Keratinocyte (primary cell): Measurements from ENCODE around the gene PSRC1. TPM values are rescaled to one million over a fixed set of nuclear protein-coding genes. Genes with fewer than 3 reads are reported as not detected.

ENCODE experiments used
- DNase-seq: peaks from one replicate; pipeline ENCODE4 v3.0.0-alpha.2; 2011; ENCODE audit warnings: low read depth, missing footprints, low spot score
- FAIRE-seq: peaks from 2 replicates; lab custom pipeline; 2011; peaks lifted over from hg19 to GRCh38; lab: Jason Lieb, UNC
- H2AFZ ChIP-seq: 2 replicates; pipeline ENCODE4 v1.6.0; 2012; ENCODE audit warnings: low read length, control low read depth, inconsistent platforms; ENCODE audit not compliant: control insufficient read depth
- H3K27ac ChIP-seq: 2 replicates; pipeline ENCODE4 v1.5.1; 2011; ENCODE audit warnings: low read length; ENCODE audit not compliant: control insufficient read depth, insufficient read depth
- H3K27me3 ChIP-seq: 3 replicates; pipeline ENCODE4 v1.6.0; 2011; ENCODE audit warnings: low read length; ENCODE audit not compliant: control insufficient read depth, insufficient read depth; ENCODE audit errors: extremely low read depth
- H3K36me3 ChIP-seq, 2 experiments: 2 replicates in 1 of 2; 3 replicates in 1 of 2; pipeline ENCODE4 v1.5.1; 2011; ENCODE audit warnings: low read length in 2 of 2, mild to moderate bottlenecking in 1 of 2; ENCODE audit not compliant: control insufficient read depth in 2 of 2, insufficient read depth in 2 of 2; ENCODE audit errors: extremely low read depth in 1 of 2
- H3K4me1 ChIP-seq: 3 replicates; pipeline ENCODE4 v1.5.1; 2011; ENCODE audit warnings: low read length; ENCODE audit not compliant: control insufficient read depth, insufficient read depth; ENCODE audit errors: extremely low read depth
- H3K4me2 ChIP-seq: 3 replicates; pipeline ENCODE4 v1.6.0; 2011; ENCODE audit warnings: low read depth, low read length; ENCODE audit not compliant: control insufficient read depth, insufficient read depth; ENCODE audit errors: extremely low read depth
- H3K4me3 ChIP-seq, 3 experiments: fragments of 200-600 bp in 1 of 3; sonication (generic) in 1 of 3; 2 replicates in 2 of 3; 3 replicates in 1 of 3; pipeline ENCODE4 v1.5.1; 2011 to 2016; ENCODE audit warnings: low read length in 3 of 3, mild to moderate bottlenecking in 3 of 3, control low read depth in 2 of 3, inconsistent platforms in 1 of 3, low read depth in 1 of 3, mixed read lengths in 1 of 3, mixed run types in 1 of 3, moderate library complexity in 1 of 3; ENCODE audit not compliant: control insufficient read depth in 2 of 3, insufficient read depth in 2 of 3; ENCODE audit errors: extremely low read depth in 1 of 3
- H3K79me2 ChIP-seq: 2 replicates; pipeline ENCODE4 v1.6.0; 2012; ENCODE audit warnings: low read length; ENCODE audit not compliant: control insufficient read depth, insufficient read depth
- H3K9ac ChIP-seq: 3 replicates; pipeline ENCODE4 v1.6.0; 2011; ENCODE audit warnings: low read length; ENCODE audit not compliant: control insufficient read depth, insufficient read depth; ENCODE audit errors: extremely low read depth
- H3K9me1 ChIP-seq: 3 replicates; pipeline ENCODE4 v1.6.0; 2011; ENCODE audit warnings: low read length; ENCODE audit not compliant: control insufficient read depth, insufficient read depth; ENCODE audit errors: extremely low read depth
- H3K9me3 ChIP-seq: 2 replicates; pipeline ENCODE4 v1.5.1; 2012; ENCODE audit warnings: low read depth, low read length; ENCODE audit not compliant: control insufficient read depth
- H4K20me1 ChIP-seq: 3 replicates; pipeline ENCODE4 v1.6.0; 2011; ENCODE audit warnings: low read length; ENCODE audit not compliant: control insufficient read depth, insufficient read depth; ENCODE audit errors: extremely low read depth
- CTCF ChIP-seq, 3 experiments: IDR thresholded peaks in 1 of 3; conservative IDR thresholded peaks in 1 of 3; optimal IDR thresholded peaks in 1 of 3; 2 replicates in 2 of 3; 3 replicates in 1 of 3; pipeline versions ENCODE3 to v1.5.1; 2011; ENCODE audit warnings: low read length in 3 of 3, mild to moderate bottlenecking in 3 of 3, moderate library complexity in 2 of 3, control low read depth in 1 of 3, inconsistent platforms in 1 of 3; ENCODE audit not compliant: insufficient read depth in 2 of 3; ENCODE audit errors: extremely low read depth in 1 of 3
- EZH2 ChIP-seq: IDR thresholded peaks from one replicate; pipeline ENCODE4 v1.6.1; 2012; ENCODE audit warnings: inconsistent platforms, mild to moderate bottlenecking, low read length, moderate library complexity
- dilution Hi-C: fragments of 300-500 bp; cut with MboI; formaldehyde crosslinking; loops from one replicate; pipeline ENCODE4 v1.7.0; 2020; ENCODE audit warnings: low sequenced_read_pairs; ENCODE audit not compliant: extremely low pct_ligation_motif_present
- polyA plus RNA-seq, 5 experiments: library from polyadenylated mRNA; depleted of rRNA in 3 of 5; stranded (reverse) in 3 of 5; stranded (forward) in 1 of 5; unstranded in 1 of 5; fragments of >200 nt; gene quantifications; 1 replicate in 1 of 5; 2 replicates in 3 of 5; 3 replicates in 1 of 5; pipeline versions ENCODE4 v1.2.1 to v1.2.3, GENCODE V29; 2011 to 2012; ENCODE audit warnings: missing spikeins in 2 of 5, low read depth in 1 of 5, low replicate concordance in 1 of 5

PSRC1 gene
- polyA plus RNA-seq, 1 donor (not counting 4 experiments of a cell fraction or from before 2014, with no cell fraction given), result 10.2 TPM

GRCh38 chr1:109256085-109256484 is 26.9 kb downstream of the PSRC1 start:
- Histone ChIP-seq H3K27me3 (no peaks in the 10 kb centered on the region), H3K4me2 (no peak overlapping the region), H3K9ac (no peak overlapping the region), H4K20me1 (no peaks in the 10 kb centered on the region), H3K27ac (no peak overlapping the region), H3K9me1 (peaks cover 6% of the 10 kb centered on the region), H3K79me2 (peaks cover 31% of the 10 kb centered on the region), H2AFZ (no peak overlapping the region), H3K36me3 (peaks cover 7 to 11% of the 10 kb centered on the region in 2 experiments), H3K9me3 (no peaks in the 10 kb centered on the region), H3K4me3 (no peak overlapping the region), H3K4me1 (peaks cover 49% of the 10 kb centered on the region)
- TF ChIP-seq EZH2, result no peak
- TF ChIP-seq CTCF (optimal IDR thresholded peaks at IDR 0.05 in 1 of 3, IDR thresholded peaks at IDR 0.05 in 1 of 3, conservative IDR thresholded peaks at IDR 0.05 in 1 of 3; ENCODE audit: extremely low read depth in 1 of 3, insufficient read depth in 2 of 3, low read length in 3 of 3), result no peak
- DNase-seq (no peak), FAIRE-seq (no peak)
- dilution Hi-C loops, result no loop called here

- Histone ChIP-seq H3K36me3 (peaks cover 8 to 13% of the 10 kb centered on the region in 2 experiments), H3K27me3 (no peaks in the 10 kb centered on the region), H3K4me1 (peaks cover 49% of the 10 kb centered on the region), H3K4me2 (peak overlapping the region; percentile 1), H3K9ac (no peak overlapping the region), H3K27ac (no peak overlapping the region), H3K79me2 (peaks cover 34% of the 10 kb centered on the region), H3K4me3 (no peak overlapping the region), H3K9me3 (no peaks in the 10 kb centered on the region), H2AFZ (no peak overlapping the region), H4K20me1 (no peaks in the 10 kb centered on the region), H3K9me1 (peaks cover 6% of the 10 kb centered on the region)
- TF ChIP-seq EZH2, result no peak
- TF ChIP-seq CTCF (optimal IDR thresholded peaks at IDR 0.05 in 1 of 3, IDR thresholded peaks at IDR 0.05 in 1 of 3, conservative IDR thresholded peaks at IDR 0.05 in 1 of 3; ENCODE audit: extremely low read depth in 1 of 3, insufficient read depth in 2 of 3, low read length in 3 of 3), result no peak
- dilution Hi-C loops, result no loop called here
- FAIRE-seq (no peak), DNase-seq (no peak)
Observed at GRCh38 chr1:109255678-109256077, 27.3 kb downstream of the PSRC1 start.
